ENCODE data around the gene TNKS2.

DNA sequence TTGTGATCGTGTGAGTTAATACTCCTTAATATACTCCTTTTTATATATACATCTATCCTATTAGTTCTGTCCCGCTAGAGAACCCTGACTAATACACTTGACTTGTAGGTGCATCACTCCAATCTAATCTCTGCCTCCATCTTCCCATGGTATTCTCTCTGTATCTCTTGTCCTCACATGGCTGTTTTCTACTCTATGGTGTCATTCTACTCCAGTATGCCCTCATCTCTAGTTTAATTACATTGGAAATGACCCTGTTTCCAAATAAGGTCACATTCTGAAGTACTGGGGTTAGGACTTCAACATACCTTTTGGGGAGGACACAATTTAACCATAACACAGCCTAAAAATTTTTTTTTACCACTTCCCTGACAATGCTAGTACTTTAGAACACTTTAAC, 25.8 kb upstream of the TNKS2 start:
- TF ChIP-seq, protein P1, sequence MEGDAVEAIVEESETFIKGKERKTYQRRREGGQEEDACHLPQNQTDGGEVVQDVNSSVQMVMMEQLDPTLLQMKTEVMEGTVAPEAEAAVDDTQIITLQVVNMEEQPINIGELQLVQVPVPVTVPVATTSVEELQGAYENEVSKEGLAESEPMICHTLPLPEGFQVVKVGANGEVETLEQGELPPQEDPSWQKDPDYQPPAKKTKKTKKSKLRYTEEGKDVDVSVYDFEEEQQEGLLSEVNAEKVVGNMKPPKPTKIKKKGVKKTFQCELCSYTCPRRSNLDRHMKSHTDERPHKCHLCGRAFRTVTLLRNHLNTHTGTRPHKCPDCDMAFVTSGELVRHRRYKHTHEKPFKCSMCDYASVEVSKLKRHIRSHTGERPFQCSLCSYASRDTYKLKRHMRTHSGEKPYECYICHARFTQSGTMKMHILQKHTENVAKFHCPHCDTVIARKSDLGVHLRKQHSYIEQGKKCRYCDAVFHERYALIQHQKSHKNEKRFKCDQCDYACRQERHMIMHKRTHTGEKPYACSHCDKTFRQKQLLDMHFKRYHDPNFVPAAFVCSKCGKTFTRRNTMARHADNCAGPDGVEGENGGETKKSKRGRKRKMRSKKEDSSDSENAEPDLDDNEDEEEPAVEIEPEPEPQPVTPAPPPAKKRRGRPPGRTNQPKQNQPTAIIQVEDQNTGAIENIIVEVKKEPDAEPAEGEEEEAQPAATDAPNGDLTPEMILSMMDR (IDR thresholded peaks at IDR 0.05): no peak
- TF ChIP-seq POLR2A (IDR thresholded peaks at IDR 0.05): no peak
